Ammon's horn (tissue), 1 donor: ENCODE results near the gene AFMID.

Experiments
- DNase-seq: peaks from one replicate; pipeline ENCODE4 v3.0.0-alpha.2; 2016; ENCODE audit warnings: low spot score

The AFMID gene

DNA sequence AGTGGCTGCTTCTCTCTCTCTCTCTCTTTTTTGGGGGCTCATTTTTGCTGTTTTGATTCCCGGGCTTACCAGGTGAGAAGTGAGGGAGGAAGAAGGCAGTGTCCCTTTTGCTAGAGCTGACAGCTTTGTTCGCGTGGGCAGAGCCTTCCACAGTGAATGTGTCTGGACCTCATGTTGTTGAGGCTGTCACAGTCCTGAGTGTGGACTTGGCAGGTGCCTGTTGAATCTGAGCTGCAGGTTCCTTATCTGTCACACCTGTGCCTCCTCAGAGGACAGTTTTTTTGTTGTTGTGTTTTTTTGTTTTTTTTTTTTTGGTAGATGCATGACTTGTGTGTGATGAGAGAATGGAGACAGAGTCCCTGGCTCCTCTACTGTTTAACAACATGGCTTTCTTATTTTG, 36.6 kb downstream of the AFMID start:
- no peak for DNase-seq

DNA sequence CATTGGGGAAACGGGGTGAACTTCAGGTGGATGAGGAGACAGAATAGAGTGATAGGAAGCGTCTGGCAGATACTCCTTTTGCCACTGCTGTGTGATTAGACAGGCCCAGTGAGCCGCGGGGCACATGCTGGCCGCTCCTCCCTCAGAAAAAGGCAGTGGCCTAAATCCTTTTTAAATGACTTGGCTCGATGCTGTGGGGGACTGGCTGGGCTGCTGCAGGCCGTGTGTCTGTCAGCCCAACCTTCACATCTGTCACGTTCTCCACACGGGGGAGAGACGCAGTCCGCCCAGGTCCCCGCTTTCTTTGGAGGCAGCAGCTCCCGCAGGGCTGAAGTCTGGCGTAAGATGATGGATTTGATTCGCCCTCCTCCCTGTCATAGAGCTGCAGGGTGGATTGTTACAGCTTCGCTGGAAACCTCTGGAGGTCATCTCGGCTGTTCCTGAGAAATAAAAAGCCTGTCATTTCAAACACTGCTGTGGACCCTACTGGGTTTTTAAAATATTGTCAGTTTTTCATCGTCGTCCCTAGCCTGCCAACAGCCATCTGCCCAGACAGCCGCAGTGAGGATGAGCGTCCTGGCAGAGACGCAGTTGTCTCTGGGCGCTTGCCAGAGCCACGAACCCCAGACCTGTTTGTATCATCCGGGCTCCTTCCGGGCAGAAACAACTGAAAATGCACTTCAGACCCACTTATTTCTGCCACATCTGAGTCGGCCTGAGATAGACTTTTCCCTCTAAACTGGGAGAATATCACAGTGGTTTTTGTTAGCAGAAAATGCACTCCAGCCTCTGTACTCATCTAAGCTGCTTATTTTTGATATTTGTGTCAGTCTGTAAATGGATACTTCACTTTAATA, 37.3 kb downstream of the AFMID start:
- DNase-seq: peak; percentile 71

GRCh38 chr17:78225088-78225865, 38.1 kb downstream of the AFMID start:
- no peak for DNase-seq

DNA sequence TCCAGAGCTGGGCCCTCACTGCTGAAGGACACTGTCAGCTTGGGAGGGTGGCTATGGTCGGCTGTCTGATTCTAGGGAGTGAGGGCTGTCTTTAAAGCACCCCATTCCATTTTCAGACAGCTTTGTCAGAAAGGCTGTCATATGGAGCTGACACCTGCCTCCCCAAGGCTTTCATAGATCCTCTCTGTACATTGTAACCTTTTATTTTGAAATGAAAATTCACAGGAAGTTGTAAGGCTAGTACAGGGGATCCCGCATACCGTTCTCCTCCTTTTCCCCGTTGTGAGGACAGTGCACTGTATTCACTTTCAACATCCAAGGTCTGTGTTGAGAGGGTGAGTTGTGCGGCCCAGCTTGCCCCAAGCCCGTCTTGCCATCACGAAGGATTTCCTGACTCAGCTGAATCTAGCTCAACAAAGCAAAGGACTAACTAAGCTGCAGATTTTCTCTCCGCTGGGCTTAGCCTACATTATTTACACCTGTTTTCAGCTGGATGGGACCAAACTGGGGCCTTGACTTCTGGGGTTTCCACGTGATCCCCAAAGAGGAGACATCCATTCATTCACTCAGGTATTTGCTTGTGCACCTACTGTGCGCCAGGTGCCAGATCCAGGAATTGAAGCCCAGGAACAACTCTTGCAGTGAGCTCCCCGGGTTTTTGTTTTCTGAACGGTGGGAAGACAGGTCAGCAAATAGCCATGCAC, 39.0 kb downstream of the AFMID start:
- DNase-seq: no peak

DNA sequence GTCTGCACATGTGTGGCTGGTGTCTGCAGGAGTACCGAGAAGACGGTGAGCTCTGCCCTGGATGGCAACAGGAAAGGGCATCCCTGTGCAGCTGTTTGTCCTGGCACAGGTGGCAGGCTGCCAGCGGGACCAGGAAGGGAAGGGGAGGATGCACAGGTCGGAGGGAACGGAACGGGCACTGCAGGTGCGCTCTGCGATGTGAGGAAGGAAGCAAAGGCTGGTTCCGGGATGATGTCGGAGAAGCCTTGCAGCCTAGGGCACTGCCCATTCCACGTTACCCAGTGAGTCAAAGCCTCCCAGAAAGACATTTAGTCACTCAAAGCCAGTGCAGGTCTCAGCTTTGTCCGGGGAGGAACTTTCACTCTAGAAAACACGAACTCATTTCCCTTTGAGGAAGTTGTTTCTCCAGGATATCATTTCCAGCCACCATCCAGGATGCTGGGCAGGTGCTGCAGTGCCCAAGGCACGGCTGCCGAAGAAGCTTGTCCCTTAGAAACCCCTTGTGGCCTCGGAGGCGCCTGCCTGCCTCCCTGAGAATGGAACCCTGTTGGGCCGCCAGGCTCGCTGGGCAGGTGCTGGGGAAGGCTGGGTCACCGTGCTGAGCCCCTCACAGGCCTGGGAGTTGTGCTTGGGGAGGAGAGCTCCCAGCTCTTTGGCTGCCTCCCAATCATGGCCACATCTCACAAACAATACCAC, 39.7 kb downstream of the AFMID start:
- DNase-seq: no peak

GRCh38 chr17:78227455-78227916, 40.3 kb downstream of the AFMID start:
- peak; percentile 85 for DNase-seq

DNA sequence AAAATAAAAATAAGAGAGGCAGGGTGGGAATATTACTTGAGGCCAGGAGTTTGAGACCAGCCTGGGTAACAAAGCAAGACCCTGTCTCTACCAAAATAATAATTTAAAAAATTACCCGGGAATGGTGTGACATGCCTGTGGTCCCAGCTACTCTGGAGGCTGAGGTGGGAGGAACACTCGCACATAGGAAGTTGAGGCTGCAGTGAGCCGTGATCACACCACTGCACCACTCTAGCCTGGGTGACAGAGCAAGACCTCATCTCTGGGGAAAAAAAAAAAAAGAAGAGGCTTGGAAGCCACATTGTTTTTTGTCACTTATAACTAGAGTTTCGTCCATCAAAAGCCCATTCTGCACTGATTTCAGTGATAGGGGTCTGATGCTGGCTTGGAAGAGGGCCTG, 41.0 kb downstream of the AFMID start:
- DNase-seq: no peak

GRCh38 chr17:78230252-78230962, 43.2 kb downstream of the AFMID start:
- DNase-seq: no peak

GRCh38 chr17:78230996-78231935, 44.1 kb downstream of the AFMID start, which contains the start of gene TMEM235:
TSS of gene TMEM235 (plus strand) at chr17:78231631. CDS start at chr17:78232024, 393 bp downstream.
- DNase-seq: peak; percentile 39

- peak; percentile 12 for DNase-seq
These were observed 45.1 kb downstream of the AFMID start for GRCh38 chr17:78231991-78232858.

DNA sequence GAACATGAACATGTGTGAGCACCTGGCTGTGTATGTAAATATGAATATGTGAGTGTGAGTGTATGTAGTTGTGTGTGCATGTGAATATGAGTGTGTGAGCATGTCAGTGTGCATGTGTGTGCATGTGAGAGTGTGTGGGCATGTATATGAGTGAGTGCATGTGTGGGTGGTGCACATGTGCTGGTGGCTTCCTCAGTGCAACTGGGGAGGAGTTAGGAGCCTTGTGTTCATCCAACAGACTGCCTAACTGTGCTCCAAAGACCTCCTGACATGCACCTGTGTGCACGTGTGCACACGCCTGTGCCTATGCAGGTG, 45.7 kb downstream of the AFMID start:
- peak; percentile 65 for DNase-seq

DNA sequence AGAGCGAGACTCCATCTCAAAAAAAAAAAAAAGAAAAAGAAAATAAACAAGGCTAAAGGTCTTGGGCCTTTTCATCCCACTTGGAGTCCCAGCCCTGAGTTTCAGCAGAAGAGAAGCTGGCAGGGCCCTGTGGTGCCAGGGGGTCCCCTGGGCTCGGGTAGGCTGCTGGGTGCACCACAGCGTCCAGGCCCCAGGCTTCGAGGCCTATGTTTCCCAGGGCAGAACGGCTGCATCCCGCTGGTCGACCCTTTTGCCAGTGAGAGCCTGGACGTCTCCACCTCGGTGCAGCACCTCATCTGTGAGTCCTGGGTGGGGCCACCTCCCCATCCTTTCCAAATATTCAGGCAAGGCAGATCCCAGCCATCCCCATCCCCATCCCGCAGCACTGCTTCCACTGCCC, 46.5 kb downstream of the AFMID start:
- no peak for DNase-seq

- no peak for DNase-seq
These were observed 47.2 kb downstream of the AFMID start for GRCh38 chr17:78234261-78234865.

GRCh38 chr17:78235022-78235421, 47.9 kb downstream of the AFMID start:
- DNase-seq: peak; percentile 84

DNA sequence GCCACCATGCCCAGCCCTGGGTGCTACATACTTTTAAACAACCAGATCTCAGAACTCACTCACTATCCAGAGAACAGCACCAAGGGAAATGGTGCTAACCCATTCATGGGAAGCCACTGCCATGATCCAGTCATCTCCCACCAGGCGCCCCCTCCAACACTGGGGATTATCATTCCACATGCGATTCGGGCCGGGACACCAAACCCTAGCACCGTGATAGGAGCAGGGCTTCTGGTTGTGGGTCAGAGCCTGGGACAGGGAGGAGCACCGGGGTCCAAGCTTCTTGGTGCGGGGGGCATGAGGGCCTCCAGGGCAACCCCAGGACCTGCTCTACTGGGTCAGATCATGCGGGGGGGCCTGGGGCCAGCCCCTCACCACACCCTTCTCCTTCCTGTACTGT, 48.7 kb downstream of the AFMID start:
- DNase-seq: peak; percentile 2

DNA sequence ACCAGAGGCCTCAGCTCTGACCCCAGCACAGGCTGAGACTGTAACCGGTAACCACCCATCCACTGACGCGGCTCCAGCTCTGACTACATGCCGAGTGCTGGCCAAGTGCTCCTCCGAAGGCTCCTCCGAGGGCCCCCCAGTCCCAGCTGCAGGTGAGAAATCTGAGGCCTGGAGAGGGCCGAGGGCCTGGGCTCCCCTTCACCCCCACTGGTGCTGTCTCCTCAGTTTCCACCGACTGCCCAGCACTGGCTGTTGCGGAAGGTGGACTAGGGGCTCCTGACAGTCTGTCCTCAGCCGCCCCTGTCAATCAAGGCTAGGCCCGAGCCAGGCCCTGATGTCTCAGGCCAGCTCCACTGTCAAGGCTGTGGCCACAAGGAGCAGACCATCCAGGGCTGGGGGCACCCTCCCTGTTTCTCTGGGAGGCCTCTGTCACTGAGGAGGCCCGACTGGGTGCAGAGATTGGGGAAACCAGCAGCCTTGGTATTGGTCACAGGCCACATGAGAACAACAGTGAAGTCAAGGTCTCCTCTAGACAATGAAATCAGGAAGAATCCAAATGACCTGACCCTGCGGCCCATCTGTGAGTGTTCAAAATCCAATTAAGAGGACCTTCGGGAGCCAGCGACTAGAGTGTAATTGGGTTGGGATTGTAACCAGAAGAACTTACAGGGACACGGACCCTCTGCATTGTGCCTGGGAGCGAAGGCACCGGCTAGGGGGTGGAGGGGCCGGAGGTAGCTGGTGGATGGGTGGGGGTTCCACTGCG, 49.4 kb downstream of the AFMID start:
- peak; percentile 2 for DNase-seq

DNA sequence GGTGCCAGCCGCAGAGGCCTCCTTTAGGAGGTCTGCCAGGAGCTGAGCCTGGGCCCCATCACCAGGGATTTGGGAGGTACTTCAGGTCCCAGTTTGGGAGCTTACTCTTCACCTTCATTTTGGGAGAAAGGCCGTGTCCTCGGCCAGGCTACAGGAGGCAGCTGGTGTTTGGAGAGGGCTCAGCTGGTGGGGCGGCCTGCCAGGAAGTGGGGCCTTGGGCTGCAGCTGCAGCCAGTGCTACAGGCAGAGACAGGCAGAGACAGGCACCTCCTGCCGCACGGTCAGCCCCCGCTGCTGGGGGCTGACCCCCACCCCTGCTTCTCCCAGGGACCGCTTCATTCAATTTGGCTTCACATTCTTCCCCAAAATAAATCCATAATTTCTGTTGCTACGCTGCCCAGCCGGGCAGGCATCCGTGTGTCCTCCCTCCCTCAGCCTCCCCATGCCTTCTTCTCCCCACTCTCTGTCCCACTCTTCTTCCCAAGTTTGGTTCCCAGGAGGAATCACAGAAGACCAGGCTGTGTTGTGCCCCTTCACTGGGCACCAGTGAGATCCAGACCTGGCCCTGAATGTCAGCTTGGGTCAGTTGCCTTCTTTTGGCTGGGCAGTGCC, 50.3 kb downstream of the AFMID start:
- DNase-seq: peak; percentile 95
